Activated T-cell treated with anti-CD3 and anti-CD28 coated beads for 48 hours (primary cell): ENCODE results near the gene CXCR6.

Experiments used
- DNase-seq: peaks from one replicate; pipeline ENCODE4 v3.0.0-alpha.2; 2020; ENCODE audit warnings: low read depth

The CXCR6 gene

GRCh38 chr3:45943207-45943846 is at the start of gene CXCR6:
Gene CXCR6, plus strand, starts transcription at chr3:45943464. Its CDS starts 3,018 bp downstream, at chr3:45946482.
- peak; percentile 20 for DNase-seq

GRCh38 chr3:45894015-45894414 is 49.2 kb upstream of the CXCR6 start:
- DNase-seq = no peak

- no peak for DNase-seq
Measured at GRCh38 chr3:45895686-45896468, 47.4 kb upstream of the CXCR6 start.

GRCh38 chr3:45896956-45897355 is 46.3 kb upstream of the CXCR6 start:
- no peak for DNase-seq

- DNase-seq = no peak
Measured at GRCh38 chr3:45904931-45905330, 38.3 kb upstream of the CXCR6 start.

GRCh38 chr3:45905755-45906154 is 37.5 kb upstream of the CXCR6 start:
- no peak for DNase-seq

- no peak for DNase-seq
Measured at GRCh38 chr3:45906681-45907407, 36.4 kb upstream of the CXCR6 start.

GRCh38 chr3:45907769-45908705 is 35.2 kb upstream of the CXCR6 start:
- no peak for DNase-seq

- DNase-seq = no peak
Measured at GRCh38 chr3:45908761-45909160, 34.5 kb upstream of the CXCR6 start.

- no peak for DNase-seq
Measured at GRCh38 chr3:45909542-45909941, 33.7 kb upstream of the CXCR6 start.

- no peak for DNase-seq
Measured at GRCh38 chr3:45910892-45911291, 32.4 kb upstream of the CXCR6 start.

GRCh38 chr3:45911511-45912226 is 31.6 kb upstream of the CXCR6 start:
- DNase-seq = no peak

GRCh38 chr3:45912435-45912834 is 30.8 kb upstream of the CXCR6 start:
- no peak for DNase-seq

GRCh38 chr3:45914362-45915058 is 28.8 kb upstream of the CXCR6 start:
- DNase-seq = no peak

GRCh38 chr3:45915059-45915439 is 28.2 kb upstream of the CXCR6 start:
- no peak for DNase-seq

- DNase-seq = peak; percentile 75
Measured at GRCh38 chr3:45915518-45916231, 27.6 kb upstream of the CXCR6 start.

GRCh38 chr3:45917146-45917898 is 25.9 kb upstream of the CXCR6 start:
- no peak for DNase-seq

- DNase-seq = no peak
Measured at GRCh38 chr3:45921158-45922038, 21.9 kb upstream of the CXCR6 start.
